NCI-H146 (cell line): ENCODE results near the gene CHTOP.

Source experiments
- DNase-seq: peaks from one replicate; lab custom pipeline; 2025; lab: John Stamatoyannopoulos, UW

The CHTOP gene

GRCh38 chr1:153685544-153686340 is 51.9 kb downstream of the CHTOP start:
- DNase-seq, result no peak

DNA sequence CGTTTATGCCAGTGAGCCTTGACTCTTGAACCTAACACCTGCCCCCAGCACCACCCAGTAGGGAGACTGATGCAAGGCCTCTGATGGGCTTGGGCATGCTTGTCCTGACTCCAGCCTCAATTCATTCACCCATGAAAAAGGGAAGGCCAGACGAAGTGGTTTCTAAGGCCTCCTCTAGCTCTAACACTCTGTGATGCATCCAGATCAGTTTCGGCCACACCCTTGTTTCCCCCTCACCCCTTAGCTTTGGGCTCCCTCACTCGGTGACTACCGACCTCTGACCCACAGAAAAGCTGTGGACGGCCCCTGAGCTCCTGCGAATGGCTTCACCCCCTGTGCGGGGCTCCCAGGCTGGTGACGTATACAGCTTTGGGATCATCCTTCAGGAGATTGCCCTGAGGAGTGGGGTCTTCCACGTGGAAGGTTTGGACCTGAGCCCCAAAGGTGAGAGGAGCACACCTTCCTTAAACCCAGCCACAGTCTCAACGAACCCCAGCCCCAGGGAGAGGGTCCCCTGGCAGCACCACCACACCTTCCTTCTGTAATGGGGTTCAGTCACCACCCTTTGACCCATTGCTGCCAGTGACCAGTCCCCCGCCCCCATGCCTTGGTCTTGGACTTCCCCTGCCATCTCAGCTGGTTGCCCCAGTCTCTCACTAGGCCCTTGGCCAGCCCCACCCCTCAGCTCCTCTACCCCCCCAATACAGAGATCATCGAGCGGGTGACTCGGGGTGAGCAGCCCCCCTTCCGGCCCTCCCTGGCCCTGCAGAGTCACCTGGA is 53.7 kb downstream of the CHTOP start:
- DNase-seq, result no peak

- no peak for DNase-seq
These were observed 54.4 kb downstream of the CHTOP start for GRCh38 chr1:153688276-153688675.

- DNase-seq, result no peak
These were observed 55.0 kb downstream of the CHTOP start for GRCh38 chr1:153688736-153689328.

DNA sequence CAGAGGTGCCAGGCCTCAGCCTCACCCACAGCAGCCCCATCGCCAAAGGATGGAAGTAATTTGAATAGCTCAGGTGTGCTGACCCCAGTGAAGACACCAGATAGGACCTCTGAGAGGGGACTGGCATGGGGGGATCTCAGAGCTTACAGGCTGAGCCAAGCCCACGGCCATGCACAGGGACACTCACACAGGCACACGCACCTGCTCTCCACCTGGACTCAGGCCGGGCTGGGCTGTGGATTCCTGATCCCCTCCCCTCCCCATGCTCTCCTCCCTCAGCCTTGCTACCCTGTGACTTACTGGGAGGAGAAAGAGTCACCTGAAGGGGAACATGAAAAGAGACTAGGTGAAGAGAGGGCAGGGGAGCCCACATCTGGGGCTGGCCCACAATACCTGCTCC is 59.6 kb downstream of the CHTOP start:
- DNase-seq, result no peak
